K562 (cell line): ENCODE results near the gene ETV3. TPM values are rescaled to one million over a fixed set of nuclear protein-coding genes. Genes with fewer than 3 reads are reported as not detected.

Source experiments
- ARID4B ChIP-seq: sonication (generic); formaldehyde crosslinking; IDR thresholded peaks from 2 replicates; pipeline ENCODE4 v1.8.0; 2022; ENCODE audit warnings: mild to moderate bottlenecking, missing genetic modification reagents
- CREB5 ChIP-seq: fragments of 250-450 bp; sonication (Bioruptor Pico); IDR thresholded peaks from 2 replicates; pipeline ENCODE4 v1.5.0; 2020; ENCODE audit warnings: mild to moderate bottlenecking
- CTCFL ChIP-seq: IDR thresholded peaks from 2 replicates; pipeline ENCODE4 v1.6.1; 2011; ENCODE audit warnings: borderline replicate concordance, low read depth, mild to moderate bottlenecking, moderate library complexity, low read length; ENCODE audit not compliant: insufficient read depth, poor library complexity, severe bottlenecking
- FIP1L1 ChIP-seq: fragments of 200-400 bp; formaldehyde crosslinking; IDR thresholded peaks from 2 replicates; pipeline ENCODE4 v1.6.1; 2018; ENCODE audit warnings: mild to moderate bottlenecking, low read depth, low read length; ENCODE audit not compliant: poor library complexity, severe bottlenecking
- FOXM1 ChIP-seq, 2 experiments: fragments of 450-650 bp in 1 of 2; sonication (generic) in 1 of 2; formaldehyde crosslinking in 1 of 2; IDR thresholded peaks; 2 replicates each; pipeline versions ENCODE4 v1.6.1 to v1.9.0; 2017 to 2022; ENCODE audit warnings: low read depth in 2 of 2, mild to moderate bottlenecking in 2 of 2, missing genetic modification reagents in 1 of 2, moderate library complexity in 1 of 2
- FOXP4 ChIP-seq: sonication (generic); formaldehyde crosslinking; IDR thresholded peaks from 2 replicates; pipeline ENCODE4 v1.8.0; 2022; ENCODE audit warnings: mild to moderate bottlenecking, missing genetic modification reagents, borderline replicate concordance
- GTF2F1 ChIP-seq: IDR thresholded peaks from 2 replicates; pipeline ENCODE4 v1.6.1; 2011; ENCODE audit warnings: low read depth, low read length, improper control_type of control experiment
- HNRNPH1 ChIP-seq: fragments of 200-400 bp; formaldehyde crosslinking; optimal IDR thresholded peaks from 2 replicates; pipeline ENCODE3; 2017; ENCODE audit warnings: low read depth, mild to moderate bottlenecking, low read length, moderate library complexity
- MBD2 ChIP-seq: sonication (generic); IDR thresholded peaks from 2 replicates; pipeline ENCODE4 v1.6.1; 2016; ENCODE audit warnings: low read depth, borderline replicate concordance
- MEIS2 ChIP-seq: fragments of 450-650 bp; IDR thresholded peaks from 2 replicates; pipeline ENCODE4 v1.6.1; 2014; ENCODE audit warnings: mild to moderate bottlenecking; ENCODE audit not compliant: partially characterized antibody
- NFATC3 ChIP-seq: fragments of 450-650 bp; IDR thresholded peaks from 2 replicates; pipeline ENCODE4 v1.6.1; 2017; ENCODE audit warnings: mild to moderate bottlenecking
- NR2F6 ChIP-seq: fragments of 450-650 bp; formaldehyde crosslinking; IDR thresholded peaks from 2 replicates; pipeline ENCODE4 v1.4.0; 2020; ENCODE audit warnings: mild to moderate bottlenecking
- ZBTB2 ChIP-seq: fragments of 450-650 bp; IDR thresholded peaks from 2 replicates; pipeline ENCODE4 v1.6.1; 2016; ENCODE audit warnings: antibody characterized with exemption
- ZFX ChIP-seq: sonication (generic); formaldehyde crosslinking; IDR thresholded peaks from 2 replicates; pipeline ENCODE4 v1.8.0; 2022; ENCODE audit warnings: mild to moderate bottlenecking, missing genetic modification reagents, moderate library complexity
- ZNF197 ChIP-seq: fragments of 200-800 bp; sonication (Bioruptor generic); IDR thresholded peaks from 2 replicates; pipeline ENCODE4 v1.6.1; 2016; ENCODE audit warnings: low read depth, missing genetic modification characterization, missing compliant biosample characterization
- ZNF785 ChIP-seq: fragments of 250-450 bp; sonication (Bioruptor Pico); IDR thresholded peaks from 2 replicates; pipeline ENCODE4 v1.4.0; 2020; ENCODE audit warnings: mild to moderate bottlenecking
- polyA plus RNA-seq, 8 experiments: library from polyadenylated mRNA; depleted of rRNA in 4 of 8; stranded (reverse) in 5 of 8; unstranded in 3 of 8; fragments of >200 nt; fragmentation: Nextera tagmentation in 2 of 8; fragmentation: Illumina TruSeq in 1 of 8; extraction: Ambion mirVana in 2 of 8; extraction: Trizol in 1 of 8; gene quantifications; 2 replicates each; pipeline versions ENCODE4 v1.2.1 to v1.2.3, GENCODE V29; 2011 to 2014; ENCODE audit warnings: inconsistent platforms in 1 of 8, missing spikeins in 1 of 8
- total RNA-seq, 7 experiments: library from RNA; depleted of rRNA in 6 of 7; stranded (reverse); fragments of >200 nt in 6 of 7; fragmentation: Illumina TruSeq in 2 of 7; extraction: Trizol in 2 of 7; gene quantifications; 2 replicates each; pipeline versions ENCODE4 v1.2.1 to v1.2.3, GENCODE V29; 2011 to 2021; ENCODE audit warnings: low replicate concordance in 1 of 7

ETV3 gene
- total and polyA plus RNA-seq, 9 of the 15 experiments (the other 6 are each of a cell fraction or from before 2014, with no cell fraction given), result 3.1 to 16.0 (median 9.0) TPM

GRCh38 chr1:157156058-157156541, 17.9 kb upstream of the ETV3 start (continued):
- no peak for TF ChIP-seq ZNF197 (CRISPR knock-in tag)
- TF ChIP-seq GTF2F1, result no peak
- peak; percentile 43; the same call in 1 of the 2 replicates for TF ChIP-seq ARID4B (CRISPR knock-in tag)
- TF ChIP-seq ZNF785, result no peak
- no peak for TF ChIP-seq MEIS2
- TF ChIP-seq MBD2, result no peak
- no peak for TF ChIP-seq NR2F6 (CRISPR knock-in tag)
- no peak for TF ChIP-seq FOXP4 (CRISPR knock-in tag)
- no peak; the same call in 1 of the 2 replicates for TF ChIP-seq ZFX
- no peak for TF ChIP-seq FIP1L1
- TF ChIP-seq HNRNPH1, result no peak
- TF ChIP-seq ZBTB2, result no peak
- no peak for TF ChIP-seq CREB5 (CRISPR knock-in tag)
- no peak for TF ChIP-seq FOXM1 (IDR thresholded peaks at IDR 0.05; ENCODE audit: low read depth)
- TF ChIP-seq FOXM1 (CRISPR knock-in tag; IDR thresholded peaks at IDR 0.05; ENCODE audit: low read depth), result no peak
- no peak for TF ChIP-seq CTCFL
- TF ChIP-seq NFATC3, result 0 out of 2 replicates have a peak, but pooled peaks have one; percentile 64
